Measurements from ENCODE around the gene KLHDC2.

KLHDC2 gene

DNA sequence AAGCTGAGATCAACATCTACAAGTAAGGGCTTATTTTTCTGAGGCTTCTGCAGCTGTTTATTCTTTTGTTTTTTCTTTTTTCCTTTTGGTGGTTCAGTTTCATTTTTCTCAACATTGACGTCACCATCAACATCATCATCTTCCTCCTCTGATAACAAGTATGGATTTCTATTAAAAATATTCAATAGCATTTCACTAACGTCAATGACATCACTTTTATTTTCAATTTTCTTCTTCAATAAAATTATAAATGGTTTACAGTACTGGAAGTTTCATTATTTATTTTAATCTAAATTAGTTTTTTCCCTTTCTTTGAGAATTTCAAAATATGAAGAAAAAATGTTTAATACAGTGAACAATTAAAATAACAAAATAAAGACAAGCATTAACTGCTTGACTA lies 60.7 kb downstream of the KLHDC2 start:
- no peak overlapping the region for H3K27ac ChIP-seq (ENCODE audit: extremely low read depth, low read depth, low read length)
- CTCF ChIA-PET: no interaction called here
- H3K4me1 ChIP-seq (ENCODE audit: control insufficient read depth, insufficient read depth, low read length): no peaks in the 10 kb centered on the region
- H3K9me3 ChIP-seq (ENCODE audit: control insufficient read depth, insufficient read depth, low read depth, low read length): no peaks in the 10 kb centered on the region
- H3K36me3 ChIP-seq (ENCODE audit: control insufficient read depth in 2 of 2, insufficient read depth in 1 of 2, low read length in 2 of 2): peaks cover 95 to 97% of the 10 kb centered on the region in 2 experiments
- peak; percentile 54 for TF ChIP-seq ATF2 (tag by site-specific recombination; IDR thresholded peaks at IDR 0.05; ENCODE audit: low read depth)
- TF ChIP-seq IKZF3 (tag by site-specific recombination; IDR thresholded peaks at IDR 0.05): no peak
- no peak overlapping the region for H3K4me3 ChIP-seq (ENCODE audit: low read depth, low read length)
- POLR2A ChIA-PET: no interaction called here
